Suprapubic skin (tissue), 4 donors: ENCODE measurements around the gene GSK3B. TPM values are rescaled to one million over a fixed set of nuclear protein-coding genes. Genes with fewer than 3 reads are reported as not detected.
A peak's percentile ranks its signal among the peaks of the same experiment; 100 is the strongest.

Experiments used
- DNase-seq, 2 donors: peaks; one replicate each; pipeline ENCODE4 v3.0.0-alpha.2; 2019; ENCODE audit warnings: low spot score in 2 of 2
- H3K27ac ChIP-seq: fragments of 200-600 bp; sonication (generic); one replicate; pipeline ENCODE4 v1.5.1; 2019
- H3K27me3 ChIP-seq: fragments of 200-600 bp; sonication (generic); one replicate; pipeline ENCODE4 v1.5.1; 2019
- H3K36me3 ChIP-seq: fragments of 200-600 bp; sonication (generic); one replicate; pipeline ENCODE4 v1.5.1; 2019
- H3K4me1 ChIP-seq: fragments of 200-600 bp; sonication (generic); one replicate; pipeline ENCODE4 v1.5.1; 2019
- H3K4me3 ChIP-seq: fragments of 200-600 bp; sonication (generic); one replicate; pipeline ENCODE4 v1.5.1; 2019; ENCODE audit warnings: mild to moderate bottlenecking
- H3K9me3 ChIP-seq: fragments of 200-600 bp; sonication (generic); one replicate; pipeline ENCODE4 v1.5.1; 2019
- CTCF ChIP-seq, 2 donors: fragments of 200-600 bp in 1 of 2; fragments of 450-650 bp in 1 of 2; sonication (generic) in 1 of 2; IDR thresholded peaks; one replicate each; pipeline ENCODE4 v1.5.1; 2016 to 2019; ENCODE audit warnings: antibody characterized with exemption in 2 of 2, mild to moderate bottlenecking in 1 of 2, moderate library complexity in 1 of 2
- EP300 ChIP-seq: sonication (generic); formaldehyde crosslinking; IDR thresholded peaks from one replicate; pipeline ENCODE4 v1.6.1; 2017; ENCODE audit warnings: antibody characterized with exemption
- POLR2A ChIP-seq, 2 donors: fragments of 450-650 bp; IDR thresholded peaks; one replicate each; pipeline ENCODE4 v1.6.1; 2017; ENCODE audit warnings: antibody characterized with exemption in 2 of 2, mild to moderate bottlenecking in 2 of 2, moderate library complexity in 2 of 2
- POLR2AphosphoS5 ChIP-seq, 3 donors: sonication (generic); formaldehyde crosslinking; IDR thresholded peaks; one replicate each; pipeline ENCODE4 v1.6.1; 2017; ENCODE audit warnings: antibody characterized with exemption in 3 of 3
- WGBS: methylation state at CpG from one replicate; pipeline ENCODE4 v1.1.5; 2018; 5-methylcytosine and 5-hydroxymethylcytosine counted together
- total RNA-seq, 4 donors: library from RNA; depleted of rRNA; stranded (reverse); fragments of >200 nt; gene quantifications; one replicate each; pipeline ENCODE4 v1.1.0, GENCODE V29; 2016

GSK3B gene
- total RNA-seq, 4 donors from 2014 or later: 43.8 to 58.1 (median 53.0) TPM

DNA sequence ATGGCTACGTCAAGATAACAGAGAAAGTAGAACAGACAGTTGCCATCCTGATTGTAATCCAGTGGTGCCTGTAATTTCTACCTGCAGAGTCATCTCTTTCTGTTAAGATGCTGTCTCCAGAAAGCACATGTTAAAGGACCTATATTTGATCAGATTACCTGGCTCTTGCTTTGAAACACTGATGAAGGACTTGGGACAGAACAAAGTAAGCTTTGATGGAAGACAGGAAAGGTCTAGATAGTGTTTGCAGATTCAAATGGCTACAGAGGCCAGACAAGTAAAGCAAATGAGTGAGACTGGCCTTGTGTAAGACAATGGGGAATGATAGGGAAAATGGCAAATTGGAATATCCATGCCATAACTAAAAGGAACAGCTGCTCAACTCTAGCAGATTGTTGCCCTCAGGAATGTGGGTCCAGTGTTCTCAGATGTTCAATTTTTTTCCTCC lies 1.8 kb upstream of the GSK3B start:
- Histone ChIP-seq H3K36me3 (no peaks in the 10 kb centered on the region), H3K9me3 (no peaks in the 10 kb centered on the region), H3K27me3 (no peaks in the 10 kb centered on the region), H3K4me3 (peak overlapping the region; percentile 95), H3K4me1 (peaks cover 46% of the 10 kb centered on the region), H3K27ac (peak overlapping the region; percentile 100)
- TF ChIP-seq EP300: no peak
- no peak for DNase-seq
- WGBS: 0% methylated on average over 1 of the region's 1 CpG

DNA sequence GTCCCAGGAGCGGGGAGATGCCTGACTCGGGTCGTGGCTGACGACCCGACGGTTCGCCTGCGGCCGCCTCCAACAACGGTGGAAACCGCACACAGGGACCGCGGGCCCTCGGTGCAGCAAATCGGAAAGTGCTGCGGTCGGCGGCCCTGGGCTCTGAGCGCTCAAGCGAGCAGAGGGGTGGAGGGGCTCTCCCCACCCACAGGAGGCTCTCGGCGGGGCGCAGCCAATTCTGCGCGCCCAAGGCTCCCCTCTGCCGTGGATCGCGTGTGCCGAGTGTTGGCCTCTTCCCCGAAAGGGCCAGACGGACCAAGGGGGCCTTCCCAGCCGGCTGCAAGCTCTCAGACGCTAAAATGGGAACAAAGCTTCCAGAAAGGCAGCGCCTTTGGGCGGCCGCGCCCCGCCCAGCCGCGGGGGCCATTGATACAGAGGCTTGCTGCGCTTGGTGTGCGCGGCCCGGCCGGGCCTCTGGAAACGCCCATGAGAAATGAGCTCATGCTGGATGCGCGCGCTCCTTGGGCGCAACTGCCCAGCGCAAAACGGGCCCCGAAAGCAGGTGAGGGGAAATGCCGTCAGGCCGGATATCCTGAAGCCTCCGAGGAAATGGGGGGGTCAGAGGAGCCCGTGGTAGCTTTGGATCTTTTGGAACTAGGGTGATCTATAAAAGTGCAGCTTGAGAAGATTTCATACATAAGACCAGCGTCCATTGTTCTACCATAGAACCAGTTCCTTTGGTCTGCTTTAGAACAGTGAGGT lies 1.2 kb upstream of the GSK3B start:
- Histone ChIP-seq H3K27me3 (no peaks in the 10 kb centered on the region), H3K4me3 (peak overlapping the region; percentile 95), H3K27ac (peak overlapping the region; percentile 100), H3K4me1 (peaks cover 52% of the 10 kb centered on the region), H3K9me3 (no peaks in the 10 kb centered on the region), H3K36me3 (no peaks in the 10 kb centered on the region)
- WGBS: 0% methylated on average over 21 of the region's 58 CpGs
- DNase-seq: peak; percentile 93 to 95
- TF ChIP-seq POLR2A (IDR thresholded peaks at IDR 0.05): peak; percentile 85 to 91
- peak in 2 of 3 donors; percentile 45 to 78 for TF ChIP-seq POLR2AphosphoS5 (IDR thresholded peaks at IDR 0.05)
- no peak for TF ChIP-seq EP300

DNA sequence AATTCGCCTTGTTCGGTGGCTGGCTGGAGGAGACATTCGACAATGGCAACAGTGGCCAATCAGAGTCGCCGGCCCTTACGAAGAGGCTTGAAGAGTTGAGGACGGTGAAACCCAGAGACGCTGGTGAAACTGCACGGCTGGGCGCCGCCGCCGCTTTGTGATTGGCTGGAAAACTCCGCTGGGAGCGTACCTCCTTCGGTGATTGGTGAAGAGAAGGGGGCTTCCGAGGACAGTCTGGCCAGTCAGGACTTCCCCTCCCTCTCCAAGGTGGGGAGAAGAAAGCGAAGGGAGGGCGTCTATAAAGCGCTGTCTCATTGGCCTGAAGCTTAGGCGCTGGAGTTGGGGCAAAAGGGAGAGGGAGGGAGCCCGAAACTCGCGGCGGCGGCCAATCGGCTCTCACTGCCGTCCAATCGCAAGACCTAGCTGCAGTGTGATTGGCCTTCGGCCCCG lies 554 bp upstream of the GSK3B start:
- under 1% methylated on average over 30 of the region's 31 CpGs for WGBS
- no peaks in the 10 kb centered on the region for H3K9me3 ChIP-seq
- H3K36me3 ChIP-seq: no peaks in the 10 kb centered on the region
- peak overlapping the region; percentile 100 for H3K27ac ChIP-seq
- DNase-seq: peak; percentile 100
- no peak for TF ChIP-seq EP300
- TF ChIP-seq CTCF (IDR thresholded peaks at IDR 0.05): no peak
- TF ChIP-seq POLR2A (IDR thresholded peaks at IDR 0.05): no peak
- TF ChIP-seq POLR2AphosphoS5 (IDR thresholded peaks at IDR 0.05): no peak
- no peaks in the 10 kb centered on the region for H3K27me3 ChIP-seq
- H3K4me1 ChIP-seq: peaks cover 58% of the 10 kb centered on the region
- H3K4me3 ChIP-seq: peak overlapping the region; percentile 95

DNA sequence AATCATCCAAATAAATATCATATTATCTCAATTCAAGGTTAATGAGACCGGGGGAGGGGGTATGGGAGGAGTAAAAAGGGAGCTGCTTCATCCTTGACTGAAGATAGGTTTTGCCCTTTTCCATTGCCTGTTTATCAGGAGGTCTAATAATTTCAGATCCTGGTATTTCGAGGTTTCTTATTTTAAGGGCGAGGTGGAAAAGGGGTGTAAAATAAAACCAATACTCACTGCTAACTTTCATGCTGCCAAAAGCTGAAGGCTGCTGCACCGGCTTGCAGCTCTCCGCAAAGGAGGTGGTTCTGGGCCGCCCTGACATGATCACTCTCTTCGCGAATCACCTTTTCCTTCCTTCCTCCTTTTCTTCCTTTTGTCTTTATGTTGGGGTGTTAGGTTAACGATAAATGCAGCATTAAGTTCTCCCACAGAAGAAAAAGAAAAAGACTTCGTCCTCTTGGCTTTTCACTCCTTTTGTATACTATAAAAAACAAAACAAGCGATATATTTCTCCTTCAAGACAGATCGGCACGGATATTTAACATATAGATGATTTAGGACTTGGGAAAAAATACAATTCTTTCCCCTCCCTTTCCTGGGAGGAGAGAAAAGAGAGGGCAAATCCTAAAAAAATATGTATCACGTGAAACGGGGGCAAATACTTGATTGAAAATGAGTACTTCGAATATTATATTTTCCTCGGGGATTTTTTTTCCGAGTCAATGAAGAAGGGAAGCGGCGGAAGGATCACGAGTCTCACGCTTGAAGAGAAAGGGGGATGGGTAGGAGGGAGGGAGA lies 932 bp downstream of the GSK3B start:
- Histone ChIP-seq H3K4me1 (peaks cover 60% of the 10 kb centered on the region), H3K27me3 (no peaks in the 10 kb centered on the region), H3K27ac (peak overlapping the region; percentile 100), H3K4me3 (peak overlapping the region; percentile 95), H3K36me3 (no peaks in the 10 kb centered on the region), H3K9me3 (no peaks in the 10 kb centered on the region)
- WGBS: under 1% methylated on average over 22 of the region's 22 CpGs
- no peak for DNase-seq
- TF ChIP-seq EP300 (no peak), POLR2AphosphoS5 (IDR thresholded peaks at IDR 0.05) (no peak), CTCF (IDR thresholded peaks at IDR 0.05) (no peak), POLR2A (IDR thresholded peaks at IDR 0.05) (no peak)

- Histone ChIP-seq H3K9me3 (no peaks in the 10 kb centered on the region), H3K4me3 (peak overlapping the region; percentile 95), H3K27me3 (no peaks in the 10 kb centered on the region), H3K4me1 (peaks cover 53% of the 10 kb centered on the region), H3K27ac (no peak overlapping the region), H3K36me3 (no peaks in the 10 kb centered on the region)
- WGBS: 3% methylated on average over 1 of the region's 1 CpG
- no peak for TF ChIP-seq CTCF (IDR thresholded peaks at IDR 0.05)
- no peak for TF ChIP-seq POLR2AphosphoS5 (IDR thresholded peaks at IDR 0.05)
- no peak for TF ChIP-seq POLR2A (IDR thresholded peaks at IDR 0.05)
- no peak for TF ChIP-seq EP300
- no peak for DNase-seq
Observed at GRCh38 chr3:120092474-120092873, 1.8 kb downstream of the GSK3B start.

- Histone ChIP-seq H3K27me3 (no peaks in the 10 kb centered on the region), H3K27ac (no peak overlapping the region), H3K4me3 (peak overlapping the region; percentile 95), H3K9me3 (no peaks in the 10 kb centered on the region), H3K36me3 (no peaks in the 10 kb centered on the region), H3K4me1 (peaks cover 49% of the 10 kb centered on the region)
- no peak for DNase-seq
- no peak for TF ChIP-seq POLR2A (IDR thresholded peaks at IDR 0.05)
- no peak for TF ChIP-seq CTCF (IDR thresholded peaks at IDR 0.05)
- no peak for TF ChIP-seq EP300
- no peak for TF ChIP-seq POLR2AphosphoS5 (IDR thresholded peaks at IDR 0.05)
- 66% methylated on average over 1 of the region's 1 CpG for WGBS
Observed at GRCh38 chr3:120090422-120090821, 3.8 kb downstream of the GSK3B start.
